ENCODE data around the gene MANF. TPM values are rescaled to one million over a fixed set of nuclear protein-coding genes. Genes with fewer than 3 reads are reported as not detected.

MANF gene
- total RNA-seq, 2 experiments from 2014 or later = 136 to 140 TPM

- H3K36me3 Mint-ChIP-seq (ENCODE audit: low read depth) = no peaks in the 10 kb centered on the region
- DNase-seq (no peak), ATAC-seq (no peak)
- H3K4me3 Mint-ChIP-seq = no peak overlapping the region
- no peaks in the 10 kb centered on the region for H3K9me3 Mint-ChIP-seq (ENCODE audit: insufficient read depth)
- CTCF ChIA-PET = interaction anchor here (1.7 to 3.9 kb wide), 2 partner anchors 403 to 759 kb away, joined by 4 to 13 read pairs; no protein-coding TSS in a partner anchor
- H3K4me1 Mint-ChIP-seq (ENCODE audit: low read depth) = peaks cover 13% of the 10 kb centered on the region
- H3K27ac Mint-ChIP-seq = no peak overlapping the region
- H3K27me3 Mint-ChIP-seq (ENCODE audit: low read depth) = no peaks in the 10 kb centered on the region
- POLR2A ChIA-PET = no interaction called here
These were observed 10.0 kb upstream of the MANF start for GRCh38 chr3:51375136-51375535.

GRCh38 chr3:51375571-51375970 lies 9.5 kb upstream of the MANF start:
- H3K9me3 Mint-ChIP-seq (ENCODE audit: insufficient read depth) = no peaks in the 10 kb centered on the region
- CTCF ChIA-PET = interaction anchor here (0.5 to 3.9 kb wide), 4 partner anchors 288 to 1341 kb away, joined by 3 to 13 read pairs (median 4); no protein-coding TSS in a partner anchor
- H3K27ac Mint-ChIP-seq = no peak overlapping the region
- H3K4me3 Mint-ChIP-seq = no peak overlapping the region
- POLR2A ChIA-PET = no interaction called here
- no peak for DNase-seq
- peaks cover 13% of the 10 kb centered on the region for H3K4me1 Mint-ChIP-seq (ENCODE audit: low read depth)
- H3K36me3 Mint-ChIP-seq (ENCODE audit: low read depth) = no peaks in the 10 kb centered on the region
- H3K27me3 Mint-ChIP-seq (ENCODE audit: low read depth) = no peaks in the 10 kb centered on the region
- no peak for ATAC-seq

GRCh38 chr3:51378065-51378464 lies 7.0 kb upstream of the MANF start:
- Mint-ChIP-seq H3K9me3 (ENCODE audit: insufficient read depth) (no peaks in the 10 kb centered on the region), H3K27ac (no peak overlapping the region), H3K27me3 (ENCODE audit: low read depth) (no peaks in the 10 kb centered on the region), H3K4me3 (no peak overlapping the region), H3K36me3 (ENCODE audit: low read depth) (peaks cover under 1% of the 10 kb centered on the region), H3K4me1 (ENCODE audit: low read depth) (peaks cover 16% of the 10 kb centered on the region)
- ChIA-PET CTCF (interaction anchor here (3.9 kb wide), 1 partner anchor 762 kb away, joined by 13 read pairs; no protein-coding TSS in a partner anchor), POLR2A (no interaction called here)
- ATAC-seq (no peak), DNase-seq (no peak)

- H3K4me1 Mint-ChIP-seq (ENCODE audit: low read depth) = peaks cover 23% of the 10 kb centered on the region
- ATAC-seq (no peak), DNase-seq (no peak)
- CTCF ChIA-PET = interaction anchor here (1.6 to 3.4 kb wide), 4 partner anchors 11 to 806 kb away, joined by 3 to 13 read pairs (median 5); partner anchors contain the start of genes MAPKAPK3 and RBM15B
- H3K36me3 Mint-ChIP-seq (ENCODE audit: low read depth) = peaks cover 6% of the 10 kb centered on the region
- POLR2A ChIA-PET = no interaction called here
- no peak overlapping the region for H3K27ac Mint-ChIP-seq
- H3K27me3 Mint-ChIP-seq (ENCODE audit: low read depth) = no peaks in the 10 kb centered on the region
- no peak overlapping the region for H3K4me3 Mint-ChIP-seq
- no peaks in the 10 kb centered on the region for H3K9me3 Mint-ChIP-seq (ENCODE audit: insufficient read depth)
These were observed 6.4 kb upstream of the MANF start for GRCh38 chr3:51378726-51379125.

- ChIA-PET POLR2A (no interaction called here), CTCF (interaction anchor here (1.6 to 3.4 kb wide), 4 partner anchors 10 to 807 kb away, joined by 3 to 13 read pairs (median 5); partner anchors contain the start of genes MAPKAPK3 and RBM15B)
- DNase-seq (no peak), ATAC-seq (no peak)
- Mint-ChIP-seq H3K4me1 (ENCODE audit: low read depth) (peaks cover 27% of the 10 kb centered on the region), H3K27me3 (ENCODE audit: low read depth) (no peaks in the 10 kb centered on the region), H3K4me3 (no peak overlapping the region), H3K27ac (peak overlapping the region; percentile 72), H3K9me3 (ENCODE audit: insufficient read depth) (no peaks in the 10 kb centered on the region), H3K36me3 (ENCODE audit: low read depth) (peaks cover 10% of the 10 kb centered on the region)
These were observed 5.8 kb upstream of the MANF start for GRCh38 chr3:51379301-51379700.

- ATAC-seq (no peak), DNase-seq (no peak)
- Mint-ChIP-seq H3K27me3 (ENCODE audit: low read depth) (no peaks in the 10 kb centered on the region), H3K4me1 (ENCODE audit: low read depth) (peaks cover 27% of the 10 kb centered on the region), H3K27ac (peak overlapping the region; percentile 72), H3K36me3 (ENCODE audit: low read depth) (peaks cover 14% of the 10 kb centered on the region), H3K9me3 (ENCODE audit: insufficient read depth) (no peaks in the 10 kb centered on the region), H3K4me3 (no peak overlapping the region)
- CTCF ChIA-PET = interaction anchor here (1.6 to 3.4 kb wide), 4 partner anchors 10 to 807 kb away, joined by 3 to 13 read pairs (median 5); partner anchors contain the start of genes MAPKAPK3 and RBM15B
- POLR2A ChIA-PET = no interaction called here
These were observed 5.2 kb upstream of the MANF start for GRCh38 chr3:51379746-51380455.

- Mint-ChIP-seq H3K4me1 (ENCODE audit: low read depth) (peaks cover 28% of the 10 kb centered on the region), H3K4me3 (no peak overlapping the region)
These were observed 4.3 kb upstream of the MANF start for GRCh38 chr3:51380601-51381332.

GRCh38 chr3:51381333-51381705 lies 3.8 kb upstream of the MANF start:
- CTCF ChIA-PET = interaction anchor here (3.4 kb wide), 1 partner anchor 8 kb away, joined by 13 read pairs; the partner anchor contains the start of gene RBM15B
- Mint-ChIP-seq H3K27ac (no peak overlapping the region), H3K9me3 (ENCODE audit: insufficient read depth) (no peaks in the 10 kb centered on the region), H3K27me3 (ENCODE audit: low read depth) (no peaks in the 10 kb centered on the region), H3K4me1 (ENCODE audit: low read depth) (peaks cover 33% of the 10 kb centered on the region), H3K36me3 (ENCODE audit: low read depth) (peaks cover 23% of the 10 kb centered on the region), H3K4me3 (no peak overlapping the region)
- ATAC-seq (no peak), DNase-seq (no peak)
- POLR2A ChIA-PET = interaction anchor here (0.8 kb wide), 1 partner anchor 877 kb away, joined by 4 read pairs; no protein-coding TSS in a partner anchor

More at GRCh38 chr3:51380601-51381332, 4.3 kb upstream of the MANF start:
- Mint-ChIP-seq H3K27me3 (ENCODE audit: low read depth) (no peaks in the 10 kb centered on the region), H3K9me3 (ENCODE audit: insufficient read depth) (no peaks in the 10 kb centered on the region), H3K36me3 (ENCODE audit: low read depth) (peaks cover 17% of the 10 kb centered on the region), H3K27ac (no peak overlapping the region)
- ChIA-PET CTCF (interaction anchor here (1.9 to 3.4 kb wide), 2 partner anchors 9 to 764 kb away, joined by 6 to 13 read pairs; partner anchors contain the start of genes MAPKAPK3 and RBM15B), POLR2A (no interaction called here)
- no peak for ATAC-seq
- DNase-seq = no peak

GRCh38 chr3:51382076-51382745 lies 2.9 kb upstream of the MANF start:
- DNase-seq = no peak
- H3K27ac Mint-ChIP-seq = no peak overlapping the region
- H3K4me1 Mint-ChIP-seq (ENCODE audit: low read depth) = peaks cover 42% of the 10 kb centered on the region
- no peak for ATAC-seq
- H3K36me3 Mint-ChIP-seq (ENCODE audit: low read depth) = peaks cover 30% of the 10 kb centered on the region
- CTCF ChIA-PET = interaction anchor here (1.6 to 3.4 kb wide), 2 partner anchors 8 to 771 kb away, joined by 4 to 13 read pairs; partner anchors contain the start of genes CISH and RBM15B
- POLR2A ChIA-PET = interaction anchor here (0.8 kb wide), 1 partner anchor 878 kb away, joined by 4 read pairs; no protein-coding TSS in a partner anchor
- no peak overlapping the region for H3K4me3 Mint-ChIP-seq
- no peaks in the 10 kb centered on the region for H3K9me3 Mint-ChIP-seq (ENCODE audit: insufficient read depth)
- no peaks in the 10 kb centered on the region for H3K27me3 Mint-ChIP-seq (ENCODE audit: low read depth)

GRCh38 chr3:51382947-51383578 lies 2.0 kb upstream of the MANF start:
- Mint-ChIP-seq H3K36me3 (ENCODE audit: low read depth) (peaks cover 37% of the 10 kb centered on the region), H3K4me1 (ENCODE audit: low read depth) (peaks cover 50% of the 10 kb centered on the region), H3K27ac (peak overlapping the region; percentile 99), H3K9me3 (ENCODE audit: insufficient read depth) (no peaks in the 10 kb centered on the region), H3K4me3 (peak overlapping the region; percentile 100), H3K27me3 (ENCODE audit: low read depth) (no peaks in the 10 kb centered on the region)
- ATAC-seq (no peak), DNase-seq (no peak)
- ChIA-PET POLR2A (interaction anchor here (0.6 to 1.0 kb wide), 2 partner anchors 421 to 814 kb away, joined by 3 read pairs; partner anchors contain the start of gene HEMK1), CTCF (interaction anchor here (1.4 to 8.4 kb wide), 3 partner anchors 10 to 771 kb away, joined by 3 to 106 read pairs (median 4); partner anchors contain the start of genes CISH and MAPKAPK3)

All from activated CD8-positive, alpha-beta T cell treated with anti-CD3 and anti-CD28 coated beads, Interleukin-2, amount 10 ng/mL, durations not matched to agents 7 days and 5 days (primary cell).